ENCODE results near the gene CST9L. TPM values are rescaled to one million over a fixed set of nuclear protein-coding genes. Genes with fewer than 3 reads are reported as not detected.

CST9L gene
- total RNA-seq, 2 donors from 2014 or later: not detected

GRCh38 chr20:23528867-23529431 is 39.3 kb downstream of the CST9L start:
- no peak for DNase-seq (ENCODE audit: low spot score)
- Mint-ChIP-seq H3K27ac (no peak overlapping the region), H3K4me1 (ENCODE audit: low read depth in 2 of 2) (peaks cover 21 to 26% of the 10 kb centered on the region in 2 donors), H3K27me3 (no peaks in the 10 kb centered on the region), H3K4me3 (no peak overlapping the region), H3K9me3 (peaks cover 10% of the 10 kb centered on the region), H3K36me3 (peaks cover 15% of the 10 kb centered on the region)
- ATAC-seq: no peak

GRCh38 chr20:23526850-23527249 is 41.4 kb downstream of the CST9L start:
- peaks cover 10% of the 10 kb centered on the region for H3K9me3 Mint-ChIP-seq
- no peak overlapping the region for H3K27ac Mint-ChIP-seq
- peaks cover 16 to 20% of the 10 kb centered on the region in 2 donors for H3K4me1 Mint-ChIP-seq (ENCODE audit: low read depth in 2 of 2)
- ATAC-seq (no peak), DNase-seq (ENCODE audit: low spot score) (no peak)
- H3K36me3 Mint-ChIP-seq: peaks cover 15% of the 10 kb centered on the region
- no peak overlapping the region for H3K4me3 Mint-ChIP-seq
- H3K27me3 Mint-ChIP-seq: no peaks in the 10 kb centered on the region

GRCh38 chr20:23524146-23524545 is 44.1 kb downstream of the CST9L start:
- H3K4me1 Mint-ChIP-seq (ENCODE audit: low read depth in 2 of 2): peaks cover 3 to 4% of the 10 kb centered on the region in 2 donors
- H3K36me3 Mint-ChIP-seq: peaks cover 13% of the 10 kb centered on the region
- no peak overlapping the region for H3K27ac Mint-ChIP-seq
- ATAC-seq (no peak), DNase-seq (ENCODE audit: low spot score) (no peak)
- H3K4me3 Mint-ChIP-seq: no peak overlapping the region
- no peaks in the 10 kb centered on the region for H3K27me3 Mint-ChIP-seq
- peaks cover 10% of the 10 kb centered on the region for H3K9me3 Mint-ChIP-seq

GRCh38 chr20:23520185-23520584 is 48.1 kb downstream of the CST9L start:
- no peaks in the 10 kb centered on the region for H3K4me1 Mint-ChIP-seq (ENCODE audit: low read depth in 2 of 2)
- H3K36me3 Mint-ChIP-seq: no peaks in the 10 kb centered on the region
- H3K27ac Mint-ChIP-seq: no peak overlapping the region
- ATAC-seq: no peak
- H3K9me3 Mint-ChIP-seq: no peaks in the 10 kb centered on the region
- no peaks in the 10 kb centered on the region for H3K27me3 Mint-ChIP-seq
- no peak overlapping the region for H3K4me3 Mint-ChIP-seq
- no peak for DNase-seq (ENCODE audit: low spot score)

GRCh38 chr20:23519556-23519955 is 48.7 kb downstream of the CST9L start:
- ATAC-seq (no peak), DNase-seq (ENCODE audit: low spot score) (no peak)
- no peak overlapping the region for H3K27ac Mint-ChIP-seq
- H3K9me3 Mint-ChIP-seq: no peaks in the 10 kb centered on the region
- no peak overlapping the region for H3K4me3 Mint-ChIP-seq
- H3K4me1 Mint-ChIP-seq (ENCODE audit: low read depth in 2 of 2): no peaks in the 10 kb centered on the region
- H3K27me3 Mint-ChIP-seq: no peaks in the 10 kb centered on the region
- no peaks in the 10 kb centered on the region for H3K36me3 Mint-ChIP-seq

- H3K4me1 Mint-ChIP-seq (ENCODE audit: low read depth in 2 of 2): peaks cover 0 to 3% of the 10 kb centered on the region in 2 donors
- H3K36me3 Mint-ChIP-seq: no peaks in the 10 kb centered on the region
- H3K27ac Mint-ChIP-seq: no peak overlapping the region
- H3K9me3 Mint-ChIP-seq: no peaks in the 10 kb centered on the region
- ATAC-seq: no peak
- DNase-seq (ENCODE audit: low spot score): no peak
- H3K4me3 Mint-ChIP-seq: no peak overlapping the region
- peaks cover 0 to 2% of the 10 kb centered on the region in 2 donors for H3K27me3 Mint-ChIP-seq
Measured at GRCh38 chr20:23517719-23518118, 50.6 kb downstream of the CST9L start.

- DNase-seq (ENCODE audit: low spot score): no peak
- no peak for ATAC-seq
- H3K4me3 Mint-ChIP-seq: no peak overlapping the region
- H3K27me3 Mint-ChIP-seq: peaks cover 0 to 2% of the 10 kb centered on the region in 2 donors
- H3K9me3 Mint-ChIP-seq: no peaks in the 10 kb centered on the region
- peak overlapping the region in 1 of 2 donors; percentile 6 for H3K27ac Mint-ChIP-seq
- H3K4me1 Mint-ChIP-seq (ENCODE audit: low read depth in 2 of 2): peaks cover 0 to 3% of the 10 kb centered on the region in 2 donors
- H3K36me3 Mint-ChIP-seq: no peaks in the 10 kb centered on the region
Measured at GRCh38 chr20:23515250-23515939, 52.9 kb downstream of the CST9L start.

- Mint-ChIP-seq H3K9me3 (no peaks in the 10 kb centered on the region), H3K27ac (peak overlapping the region in 1 of 2 donors; percentile 6), H3K4me3 (no peak overlapping the region), H3K27me3 (peaks cover 0 to 2% of the 10 kb centered on the region in 2 donors), H3K4me1 (ENCODE audit: low read depth in 2 of 2) (peaks cover 0 to 3% of the 10 kb centered on the region in 2 donors), H3K36me3 (no peaks in the 10 kb centered on the region)
- DNase-seq (ENCODE audit: low spot score) (no peak), ATAC-seq (no peak)
Measured at GRCh38 chr20:23514848-23515247, 53.4 kb downstream of the CST9L start.

Other genes with a start within 250 kb of the CST9L start
- 10 to 100 TPM; 32.5 to 57.6 TPM for gene NXT1, start 217.7 kb downstream of the CST9L start, total RNA-seq
- gene GZF1, start 206.3 kb downstream of the CST9L start, total RNA-seq: 10 to 100 TPM; 17.9 to 20.9 TPM
- 10 to 100 TPM; 12.4 to 16.6 TPM for gene NAPB, start 147.0 kb downstream of the CST9L start, total RNA-seq
- not detected for gene CSTL1, start 128.8 kb downstream of the CST9L start, total RNA-seq
- gene CST11, start 115.6 kb downstream of the CST9L start, total RNA-seq: not detected
- not detected for gene CST8, start 77.4 kb downstream of the CST9L start, total RNA-seq
- gene CST9, start 37.4 kb upstream of the CST9L start, total RNA-seq: not detected
- 10 to 100 TPM in 1 of 2 donors, 1 to 10 TPM in 1; 5.4 to 16.6 TPM for gene CST3, start 69.5 kb upstream of the CST9L start, total RNA-seq
- gene CST4, start 120.6 kb upstream of the CST9L start, total RNA-seq: not detected
- gene CST1, start 182.5 kb upstream of the CST9L start, total RNA-seq: not detected

Measured in natural killer cell treated with Interleukin-12 subunit alpha and Interleukin-12 subunit beta and Interleukin-15 and Interleukin-18, amount 100 ng/mL, for 72 hours (primary cell).